WERI-Rb-1 (cell line): Measurements from ENCODE around the gene MPG.

Experiments used
- DNase-seq: peaks from one replicate; pipeline ENCODE4 v3.0.0-alpha.2; 2020
- H3K27ac ChIP-seq: fragments of 250-450 bp; sonication (Bioruptor Pico); 2 replicates; pipeline ENCODE4 v1.5.1; 2020; ENCODE audit warnings: mild to moderate bottlenecking, moderate library complexity
- H3K27me3 ChIP-seq: fragments of 250-450 bp; sonication (Bioruptor Pico); 2 replicates; pipeline ENCODE4 v1.5.1; 2021; ENCODE audit warnings: mild to moderate bottlenecking, low read depth, moderate library complexity; ENCODE audit not compliant: insufficient read depth, severe bottlenecking
- H3K36me3 ChIP-seq: fragments of 250-450 bp; sonication (Bioruptor Pico); 2 replicates; pipeline ENCODE4 v1.5.1; 2020; ENCODE audit warnings: mild to moderate bottlenecking, moderate library complexity
- H3K4me3 ChIP-seq: 2 replicates; pipeline ENCODE4 v1.5.1; 2011; ENCODE audit warnings: low read depth, mild to moderate bottlenecking, control low read depth, low read length
- H3K9me3 ChIP-seq: fragments of 250-450 bp; sonication (Bioruptor Pico); 2 replicates; pipeline ENCODE4 v1.5.1; 2021; ENCODE audit warnings: mild to moderate bottlenecking, moderate library complexity; ENCODE audit not compliant: severe bottlenecking
- CTCF ChIP-seq: IDR thresholded peaks from 2 replicates; pipeline ENCODE4 v1.5.1; 2011; ENCODE audit warnings: low read depth, mild to moderate bottlenecking, control low read depth, inconsistent platforms, low read length

The MPG gene

GRCh38 chr16:85407-85782 is 7.4 kb downstream of the MPG start:
- no peak for TF ChIP-seq CTCF
- Histone ChIP-seq H3K9me3 (no peaks in the 10 kb centered on the region), H3K27ac (no peak overlapping the region), H3K36me3 (peaks cover 41% of the 10 kb centered on the region), H3K4me3 (no peak overlapping the region), H3K27me3 (no peaks in the 10 kb centered on the region)
- no peak for DNase-seq

GRCh38 chr16:85865-86264 is 7.8 kb downstream of the MPG start:
- DNase-seq = no peak
- Histone ChIP-seq H3K4me3 (no peak overlapping the region), H3K9me3 (no peaks in the 10 kb centered on the region), H3K27ac (no peak overlapping the region), H3K36me3 (peaks cover 41% of the 10 kb centered on the region), H3K27me3 (no peaks in the 10 kb centered on the region)
- TF ChIP-seq CTCF = no peak

GRCh38 chr16:86483-86952 is 8.5 kb downstream of the MPG start:
- H3K36me3 ChIP-seq = peaks cover 41% of the 10 kb centered on the region
- no peak overlapping the region for H3K27ac ChIP-seq

GRCh38 chr16:88613-89012 is 10.6 kb downstream of the MPG start:
- H3K9me3 ChIP-seq = no peaks in the 10 kb centered on the region
- peaks cover 55% of the 10 kb centered on the region for H3K36me3 ChIP-seq
- H3K4me3 ChIP-seq = no peak overlapping the region
- DNase-seq = no peak
- H3K27me3 ChIP-seq = no peaks in the 10 kb centered on the region
- H3K27ac ChIP-seq = no peak overlapping the region
- no peak for TF ChIP-seq CTCF

More at GRCh38 chr16:86483-86952, 8.5 kb downstream of the MPG start:
- H3K4me3 ChIP-seq = no peak overlapping the region
- no peaks in the 10 kb centered on the region for H3K27me3 ChIP-seq
- no peak for TF ChIP-seq CTCF
- DNase-seq = peak; percentile 57
- no peaks in the 10 kb centered on the region for H3K9me3 ChIP-seq

GRCh38 chr16:89391-90302 is 11.6 kb downstream of the MPG start:
- H3K9me3 ChIP-seq = no peaks in the 10 kb centered on the region
- H3K4me3 ChIP-seq = no peak overlapping the region
- no peak for TF ChIP-seq CTCF
- H3K27me3 ChIP-seq = no peaks in the 10 kb centered on the region
- H3K36me3 ChIP-seq = peaks cover 55% of the 10 kb centered on the region
- no peak overlapping the region for H3K27ac ChIP-seq
- no peak for DNase-seq
